ENCODE data around the gene CEMIP2.

DNA sequence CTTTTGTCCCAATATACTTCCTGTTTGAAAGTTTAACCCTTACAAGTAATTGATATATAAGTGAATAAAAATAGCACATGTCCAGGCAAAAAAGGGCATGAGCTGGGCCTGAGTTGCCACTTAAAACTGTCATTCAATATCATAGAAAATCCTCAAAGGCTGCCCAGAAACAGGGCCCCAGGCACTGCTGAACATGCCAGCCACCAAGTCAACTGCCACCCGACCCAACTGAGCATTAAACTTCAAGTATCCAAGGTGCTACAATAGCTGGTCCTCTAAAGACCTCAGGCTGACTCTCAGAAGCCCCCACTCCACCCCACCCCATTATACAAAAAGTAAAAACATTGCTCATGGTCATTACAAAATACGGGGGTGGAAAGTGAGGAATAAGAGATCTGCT, 83.7 kb downstream of the CEMIP2 start:
- TF ChIP-seq RXRA (IDR thresholded peaks at IDR 0.05; ENCODE audit: borderline replicate concordance, low read depth): no peak
- no peak for TF ChIP-seq TEAD4 (IDR thresholded peaks at IDR 0.05; ENCODE audit: borderline replicate concordance, insufficient read depth)
- TF ChIP-seq RCOR1 (IDR thresholded peaks at IDR 0.05; ENCODE audit: low read length): no peak
- TF ChIP-seq, protein P1, sequence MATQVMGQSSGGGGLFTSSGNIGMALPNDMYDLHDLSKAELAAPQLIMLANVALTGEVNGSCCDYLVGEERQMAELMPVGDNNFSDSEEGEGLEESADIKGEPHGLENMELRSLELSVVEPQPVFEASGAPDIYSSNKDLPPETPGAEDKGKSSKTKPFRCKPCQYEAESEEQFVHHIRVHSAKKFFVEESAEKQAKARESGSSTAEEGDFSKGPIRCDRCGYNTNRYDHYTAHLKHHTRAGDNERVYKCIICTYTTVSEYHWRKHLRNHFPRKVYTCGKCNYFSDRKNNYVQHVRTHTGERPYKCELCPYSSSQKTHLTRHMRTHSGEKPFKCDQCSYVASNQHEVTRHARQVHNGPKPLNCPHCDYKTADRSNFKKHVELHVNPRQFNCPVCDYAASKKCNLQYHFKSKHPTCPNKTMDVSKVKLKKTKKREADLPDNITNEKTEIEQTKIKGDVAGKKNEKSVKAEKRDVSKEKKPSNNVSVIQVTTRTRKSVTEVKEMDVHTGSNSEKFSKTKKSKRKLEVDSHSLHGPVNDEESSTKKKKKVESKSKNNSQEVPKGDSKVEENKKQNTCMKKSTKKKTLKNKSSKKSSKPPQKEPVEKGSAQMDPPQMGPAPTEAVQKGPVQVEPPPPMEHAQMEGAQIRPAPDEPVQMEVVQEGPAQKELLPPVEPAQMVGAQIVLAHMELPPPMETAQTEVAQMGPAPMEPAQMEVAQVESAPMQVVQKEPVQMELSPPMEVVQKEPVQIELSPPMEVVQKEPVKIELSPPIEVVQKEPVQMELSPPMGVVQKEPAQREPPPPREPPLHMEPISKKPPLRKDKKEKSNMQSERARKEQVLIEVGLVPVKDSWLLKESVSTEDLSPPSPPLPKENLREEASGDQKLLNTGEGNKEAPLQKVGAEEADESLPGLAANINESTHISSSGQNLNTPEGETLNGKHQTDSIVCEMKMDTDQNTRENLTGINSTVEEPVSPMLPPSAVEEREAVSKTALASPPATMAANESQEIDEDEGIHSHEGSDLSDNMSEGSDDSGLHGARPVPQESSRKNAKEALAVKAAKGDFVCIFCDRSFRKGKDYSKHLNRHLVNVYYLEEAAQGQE (IDR thresholded peaks at IDR 0.05; ENCODE audit: low read depth, low read length): no peak
- TF ChIP-seq, protein P2, sequence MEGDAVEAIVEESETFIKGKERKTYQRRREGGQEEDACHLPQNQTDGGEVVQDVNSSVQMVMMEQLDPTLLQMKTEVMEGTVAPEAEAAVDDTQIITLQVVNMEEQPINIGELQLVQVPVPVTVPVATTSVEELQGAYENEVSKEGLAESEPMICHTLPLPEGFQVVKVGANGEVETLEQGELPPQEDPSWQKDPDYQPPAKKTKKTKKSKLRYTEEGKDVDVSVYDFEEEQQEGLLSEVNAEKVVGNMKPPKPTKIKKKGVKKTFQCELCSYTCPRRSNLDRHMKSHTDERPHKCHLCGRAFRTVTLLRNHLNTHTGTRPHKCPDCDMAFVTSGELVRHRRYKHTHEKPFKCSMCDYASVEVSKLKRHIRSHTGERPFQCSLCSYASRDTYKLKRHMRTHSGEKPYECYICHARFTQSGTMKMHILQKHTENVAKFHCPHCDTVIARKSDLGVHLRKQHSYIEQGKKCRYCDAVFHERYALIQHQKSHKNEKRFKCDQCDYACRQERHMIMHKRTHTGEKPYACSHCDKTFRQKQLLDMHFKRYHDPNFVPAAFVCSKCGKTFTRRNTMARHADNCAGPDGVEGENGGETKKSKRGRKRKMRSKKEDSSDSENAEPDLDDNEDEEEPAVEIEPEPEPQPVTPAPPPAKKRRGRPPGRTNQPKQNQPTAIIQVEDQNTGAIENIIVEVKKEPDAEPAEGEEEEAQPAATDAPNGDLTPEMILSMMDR (IDR thresholded peaks at IDR 0.05): no peak
- TF ChIP-seq EP300 (IDR thresholded peaks at IDR 0.05; ENCODE audit: borderline replicate concordance in 1 of 2, low read depth in 1 of 2, low read length in 1 of 2): no peak
- no peak for TF ChIP-seq GATA2 (CRISPR knock-in tag; IDR thresholded peaks at IDR 0.05)
- TF ChIP-seq YY1 (IDR thresholded peaks at IDR 0.05; ENCODE audit: low read depth): no peak
